Measurements from ENCODE around the gene UBN1. TPM values are rescaled to one million over a fixed set of nuclear protein-coding genes. Genes with fewer than 3 reads are reported as not detected.

The UBN1 gene, protein sequence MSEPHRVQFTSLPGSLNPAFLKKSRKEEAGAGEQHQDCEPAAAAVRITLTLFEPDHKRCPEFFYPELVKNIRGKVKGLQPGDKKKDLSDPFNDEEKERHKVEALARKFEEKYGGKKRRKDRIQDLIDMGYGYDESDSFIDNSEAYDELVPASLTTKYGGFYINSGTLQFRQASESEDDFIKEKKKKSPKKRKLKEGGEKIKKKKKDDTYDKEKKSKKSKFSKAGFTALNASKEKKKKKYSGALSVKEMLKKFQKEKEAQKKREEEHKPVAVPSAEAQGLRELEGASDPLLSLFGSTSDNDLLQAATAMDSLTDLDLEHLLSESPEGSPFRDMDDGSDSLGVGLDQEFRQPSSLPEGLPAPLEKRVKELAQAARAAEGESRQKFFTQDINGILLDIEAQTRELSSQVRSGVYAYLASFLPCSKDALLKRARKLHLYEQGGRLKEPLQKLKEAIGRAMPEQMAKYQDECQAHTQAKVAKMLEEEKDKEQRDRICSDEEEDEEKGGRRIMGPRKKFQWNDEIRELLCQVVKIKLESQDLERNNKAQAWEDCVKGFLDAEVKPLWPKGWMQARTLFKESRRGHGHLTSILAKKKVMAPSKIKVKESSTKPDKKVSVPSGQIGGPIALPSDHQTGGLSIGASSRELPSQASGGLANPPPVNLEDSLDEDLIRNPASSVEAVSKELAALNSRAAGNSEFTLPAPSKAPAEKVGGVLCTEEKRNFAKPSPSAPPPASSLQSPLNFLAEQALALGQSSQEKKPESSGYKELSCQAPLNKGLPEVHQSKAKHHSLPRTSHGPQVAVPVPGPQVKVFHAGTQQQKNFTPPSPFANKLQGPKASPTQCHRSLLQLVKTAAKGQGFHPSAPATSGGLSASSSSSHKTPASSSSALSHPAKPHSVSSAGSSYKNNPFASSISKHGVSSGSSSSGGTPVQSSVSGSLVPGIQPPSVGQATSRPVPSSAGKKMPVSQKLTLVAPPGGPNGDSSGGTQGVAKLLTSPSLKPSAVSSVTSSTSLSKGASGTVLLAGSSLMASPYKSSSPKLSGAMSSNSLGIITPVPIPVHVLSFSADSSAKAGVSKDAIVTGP (N-terminal part only)
- total RNA-seq (100 to 1,000 TPM in 1 of 2 donors, 10 to 100 TPM in 1; 88.1 to 115 TPM), polyA plus RNA-seq (ENCODE audit: insufficient read depth, low read depth, low replicate concordance) (98.2 TPM)
- long read RNA-seq, donor 1: 0 reads
- long read RNA-seq, donor 2: 0 reads

DNA sequence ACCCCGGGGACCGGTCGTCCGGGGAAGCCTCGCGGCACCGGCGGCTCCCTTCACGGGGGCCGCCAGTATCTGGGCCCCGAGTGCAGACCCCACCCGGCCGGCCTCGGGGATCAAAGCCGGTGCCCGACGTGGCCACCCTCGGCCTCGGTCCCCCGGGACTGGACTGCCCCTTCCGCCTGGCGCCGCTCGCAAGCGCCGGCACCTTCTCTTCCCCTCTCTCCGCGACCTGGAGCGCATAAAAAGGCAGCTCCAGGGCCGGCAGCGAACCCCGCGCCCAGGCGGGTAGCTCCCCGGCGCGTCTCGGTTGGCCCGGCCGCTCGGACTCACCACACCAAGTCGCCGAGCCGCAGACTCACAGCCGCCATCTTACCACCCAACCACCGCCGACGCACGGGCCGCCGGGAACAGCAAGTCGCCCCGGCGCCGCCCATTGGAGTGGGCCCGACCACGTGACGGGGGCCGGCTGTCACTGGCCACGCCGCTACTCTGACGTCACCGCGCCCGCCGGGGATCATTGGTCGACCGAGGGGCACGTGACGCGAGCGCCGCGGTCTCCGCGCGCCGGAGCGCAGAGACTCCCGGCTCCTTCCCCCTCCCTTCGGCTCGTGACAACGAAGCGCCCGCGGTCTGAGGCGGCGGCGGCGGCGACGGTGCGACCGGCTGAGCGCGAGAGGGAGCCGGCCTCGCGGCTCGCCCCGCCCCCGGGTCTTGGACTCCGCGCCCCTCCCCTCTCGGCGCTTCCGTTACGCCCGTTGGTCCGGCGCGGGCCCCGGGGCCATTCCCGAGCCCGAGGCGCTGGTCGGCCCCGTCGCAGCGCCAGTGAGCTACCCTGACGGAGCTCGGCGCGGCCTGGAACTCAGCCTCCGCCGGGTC is at the start of gene UBN1, which contains the start of gene GLYR1:
Gene UBN1 (plus strand): TSS at position 581 of the 873 bp plus-strand sequence. CDS start 5,437 bp downstream, outside the sequence.
Gene GLYR1 (minus strand): TSS at position 388 of the 873 bp plus-strand sequence. CDS start 23 bp downstream, at position 365.
- intact Hi-C loops (cut with DNase I; ENCODE audit: low total_unique reads): no loop called here

DNA sequence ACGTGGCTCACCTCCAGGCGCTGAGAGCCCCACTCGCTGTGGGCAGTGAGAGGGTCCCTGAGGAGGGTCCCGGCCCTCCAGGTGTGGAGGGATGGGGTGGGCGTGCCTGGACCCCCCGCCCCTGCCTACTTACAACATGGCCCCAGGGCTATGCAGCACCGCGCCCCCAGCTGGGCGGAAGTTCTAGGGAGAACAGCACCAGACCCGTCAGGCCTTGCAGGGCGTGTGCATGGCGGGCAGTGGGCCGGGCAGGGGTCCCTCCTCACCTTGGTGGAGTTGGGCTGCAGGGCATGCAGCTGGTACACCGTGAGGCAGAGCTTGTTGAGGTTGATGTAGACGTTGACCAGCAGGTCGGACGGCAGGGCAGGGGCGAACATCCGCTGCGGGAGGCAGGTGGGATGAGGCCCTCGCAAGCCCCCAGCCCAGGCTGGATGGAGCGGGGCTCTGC is 49.5 kb upstream of the UBN1 start:
- peaks cover 10% of the 10 kb centered on the region for H3K4me1 ChIP-seq
- 92 to 96% methylated on average over 22 of the region's 22 CpGs for WGBS, 2 donors
- no peaks in the 10 kb centered on the region for H3K27me3 ChIP-seq
- H3K27ac ChIP-seq: no peak overlapping the region
- no peak overlapping the region for H3K4me3 ChIP-seq
- no peaks in the 10 kb centered on the region for H3K9me3 ChIP-seq
- TF ChIP-seq, protein P1, sequence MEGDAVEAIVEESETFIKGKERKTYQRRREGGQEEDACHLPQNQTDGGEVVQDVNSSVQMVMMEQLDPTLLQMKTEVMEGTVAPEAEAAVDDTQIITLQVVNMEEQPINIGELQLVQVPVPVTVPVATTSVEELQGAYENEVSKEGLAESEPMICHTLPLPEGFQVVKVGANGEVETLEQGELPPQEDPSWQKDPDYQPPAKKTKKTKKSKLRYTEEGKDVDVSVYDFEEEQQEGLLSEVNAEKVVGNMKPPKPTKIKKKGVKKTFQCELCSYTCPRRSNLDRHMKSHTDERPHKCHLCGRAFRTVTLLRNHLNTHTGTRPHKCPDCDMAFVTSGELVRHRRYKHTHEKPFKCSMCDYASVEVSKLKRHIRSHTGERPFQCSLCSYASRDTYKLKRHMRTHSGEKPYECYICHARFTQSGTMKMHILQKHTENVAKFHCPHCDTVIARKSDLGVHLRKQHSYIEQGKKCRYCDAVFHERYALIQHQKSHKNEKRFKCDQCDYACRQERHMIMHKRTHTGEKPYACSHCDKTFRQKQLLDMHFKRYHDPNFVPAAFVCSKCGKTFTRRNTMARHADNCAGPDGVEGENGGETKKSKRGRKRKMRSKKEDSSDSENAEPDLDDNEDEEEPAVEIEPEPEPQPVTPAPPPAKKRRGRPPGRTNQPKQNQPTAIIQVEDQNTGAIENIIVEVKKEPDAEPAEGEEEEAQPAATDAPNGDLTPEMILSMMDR (IDR thresholded peaks at IDR 0.05): no peak
- no peak for TF ChIP-seq POLR2A (IDR thresholded peaks at IDR 0.05)
- no peaks in the 10 kb centered on the region for H3K36me3 ChIP-seq (ENCODE audit: low read depth, missing control alignments)
- DNase-seq: no peak
- intact Hi-C loops (cut with DNase I; ENCODE audit: low total_unique reads): no loop called here

More for the DNA sequence above, at the start of gene UBN1, which contains the start of gene GLYR1:
- WGBS, 2 donors: 0% methylated on average over 120 of the region's 126 CpGs; no CpG with 5 or more reads in 1 of the 2 donors
- Histone ChIP-seq H3K36me3 (ENCODE audit: low read depth, missing control alignments) (no peaks in the 10 kb centered on the region), H3K27me3 (no peaks in the 10 kb centered on the region), H3K27ac (peak within 1 kb of the TSS; percentile 83 to 96), H3K4me1 (peaks cover 22% of the 10 kb centered on the region), H3K9me3 (no peaks in the 10 kb centered on the region), H3K4me3 (peak within 1 kb of the TSS; percentile 81 to 96)
- peak; percentile 100 for DNase-seq
- peak; percentile 45 for TF ChIP-seq POLR2A (IDR thresholded peaks at IDR 0.05)
- TF ChIP-seq, protein P1 (IDR thresholded peaks at IDR 0.05): peak in 1 of 3 experiments; percentile 5

DNA sequence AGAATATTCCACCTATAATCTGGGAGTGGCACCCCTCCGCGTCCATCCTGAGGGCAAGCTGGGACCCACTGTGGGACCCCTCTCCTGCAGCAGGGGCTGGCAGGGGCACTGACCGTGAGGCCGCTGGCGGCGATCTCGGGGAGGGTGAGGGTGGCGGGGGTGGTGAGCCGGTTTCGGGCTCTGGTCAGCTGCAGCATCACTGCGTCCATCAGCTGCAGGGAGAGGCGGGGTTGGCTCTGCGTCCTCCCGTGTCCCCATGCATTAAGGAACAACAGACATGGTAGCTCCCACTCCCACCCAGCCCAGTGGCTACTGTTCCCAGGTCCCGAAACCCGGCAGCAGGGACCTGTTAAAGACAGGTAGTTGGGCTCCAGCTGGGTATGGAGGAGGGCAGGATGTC is 48.8 kb upstream of the UBN1 start:
- no peaks in the 10 kb centered on the region for H3K27me3 ChIP-seq
- WGBS, 2 donors: 96% methylated on average over 11 to 15 of the region's 16 CpGs
- peaks cover 10% of the 10 kb centered on the region for H3K4me1 ChIP-seq
- H3K4me3 ChIP-seq: no peak overlapping the region
- no peaks in the 10 kb centered on the region for H3K9me3 ChIP-seq
- H3K36me3 ChIP-seq (ENCODE audit: low read depth, missing control alignments): no peaks in the 10 kb centered on the region
- no peak overlapping the region for H3K27ac ChIP-seq
- TF ChIP-seq, protein P1 (IDR thresholded peaks at IDR 0.05): no peak
- no peak for TF ChIP-seq POLR2A (IDR thresholded peaks at IDR 0.05)
- intact Hi-C loops (cut with DNase I; ENCODE audit: low total_unique reads): no loop called here
- DNase-seq: no peak

Data from testis (tissue), 5 donors.